HG03354 (cell line): ENCODE results near the gene ZFAND3.
A peak's percentile ranks its signal among the peaks of the same experiment; 100 is the strongest.

Experiments used
- ATAC-seq: cut with Tn5 transposase; IDR thresholded peaks from one replicate; pipeline ENCODE4 v1.9.1; 2021; ENCODE audit warnings: mild to moderate bottlenecking; ENCODE audit not compliant: unreplicated experiment, poor library complexity, severe bottlenecking

Gene ZFAND3

GRCh38 chr6:37794825-37795224 is 24.7 kb upstream of the ZFAND3 start:
- ATAC-seq = no peak

GRCh38 chr6:37798436-37799262 is 20.9 kb upstream of the ZFAND3 start:
- ATAC-seq = no peak

GRCh38 chr6:37799263-37799644 is 20.3 kb upstream of the ZFAND3 start:
- ATAC-seq = no peak

- ATAC-seq = no peak
These were observed 18.6 kb upstream of the ZFAND3 start for GRCh38 chr6:37800703-37801604.

GRCh38 chr6:37801605-37801940 is 18.0 kb upstream of the ZFAND3 start:
- ATAC-seq = no peak

GRCh38 chr6:37802810-37803209 is 16.7 kb upstream of the ZFAND3 start:
- no peak for ATAC-seq

GRCh38 chr6:37804586-37804985 is 14.9 kb upstream of the ZFAND3 start:
- no peak for ATAC-seq

GRCh38 chr6:37806213-37806612 is 13.3 kb upstream of the ZFAND3 start:
- no peak for ATAC-seq

GRCh38 chr6:37807656-37808055 is 11.9 kb upstream of the ZFAND3 start:
- ATAC-seq = no peak

- ATAC-seq = no peak
These were observed 10.4 kb upstream of the ZFAND3 start for GRCh38 chr6:37809197-37809543.

- no peak for ATAC-seq
These were observed 6.7 kb upstream of the ZFAND3 start for GRCh38 chr6:37812841-37813240.

- ATAC-seq = no peak
These were observed 5.2 kb upstream of the ZFAND3 start for GRCh38 chr6:37814374-37814773.

- ATAC-seq = no peak
These were observed 2.7 kb upstream of the ZFAND3 start for GRCh38 chr6:37816599-37817375.

GRCh38 chr6:37818536-37819176 is 871 bp upstream of the ZFAND3 start:
- peak; percentile 74 for ATAC-seq

- ATAC-seq = peak; percentile 13
These were observed 533 bp downstream of the ZFAND3 start for GRCh38 chr6:37819802-37820717.

GRCh38 chr6:37820718-37821079 is 1.2 kb downstream of the ZFAND3 start:
- ATAC-seq = no peak

GRCh38 chr6:37821446-37821845 is 1.9 kb downstream of the ZFAND3 start:
- ATAC-seq = no peak

- ATAC-seq = no peak
These were observed 3.5 kb downstream of the ZFAND3 start for GRCh38 chr6:37822851-37823682.
